GM18519 (cell line): ENCODE data around the gene PLA2G4E.

Source experiments
- ATAC-seq: cut with Tn5 transposase; IDR thresholded peaks from one replicate; pipeline ENCODE4 v1.9.1; 2021; ENCODE audit warnings: mild to moderate bottlenecking, moderate library complexity; ENCODE audit not compliant: unreplicated experiment, low FRiP score

The PLA2G4E gene, protein sequence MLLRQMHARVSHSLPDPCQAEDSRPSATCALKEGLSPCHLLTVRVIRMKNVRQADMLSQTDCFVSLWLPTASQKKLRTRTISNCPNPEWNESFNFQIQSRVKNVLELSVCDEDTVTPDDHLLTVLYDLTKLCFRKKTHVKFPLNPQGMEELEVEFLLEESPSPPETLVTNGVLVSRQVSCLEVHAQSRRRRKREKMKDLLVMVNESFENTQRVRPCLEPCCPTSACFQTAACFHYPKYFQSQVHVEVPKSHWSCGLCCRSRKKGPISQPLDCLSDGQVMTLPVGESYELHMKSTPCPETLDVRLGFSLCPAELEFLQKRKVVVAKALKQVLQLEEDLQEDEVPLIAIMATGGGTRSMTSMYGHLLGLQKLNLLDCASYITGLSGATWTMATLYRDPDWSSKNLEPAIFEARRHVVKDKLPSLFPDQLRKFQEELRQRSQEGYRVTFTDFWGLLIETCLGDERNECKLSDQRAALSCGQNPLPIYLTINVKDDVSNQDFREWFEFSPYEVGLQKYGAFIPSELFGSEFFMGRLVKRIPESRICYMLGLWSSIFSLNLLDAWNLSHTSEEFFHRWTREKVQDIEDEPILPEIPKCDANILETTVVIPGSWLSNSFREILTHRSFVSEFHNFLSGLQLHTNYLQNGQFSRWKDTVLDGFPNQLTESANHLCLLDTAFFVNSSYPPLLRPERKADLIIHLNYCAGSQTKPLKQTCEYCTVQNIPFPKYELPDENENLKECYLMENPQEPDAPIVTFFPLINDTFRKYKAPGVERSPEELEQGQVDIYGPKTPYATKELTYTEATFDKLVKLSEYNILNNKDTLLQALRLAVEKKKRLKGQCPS

DNA sequence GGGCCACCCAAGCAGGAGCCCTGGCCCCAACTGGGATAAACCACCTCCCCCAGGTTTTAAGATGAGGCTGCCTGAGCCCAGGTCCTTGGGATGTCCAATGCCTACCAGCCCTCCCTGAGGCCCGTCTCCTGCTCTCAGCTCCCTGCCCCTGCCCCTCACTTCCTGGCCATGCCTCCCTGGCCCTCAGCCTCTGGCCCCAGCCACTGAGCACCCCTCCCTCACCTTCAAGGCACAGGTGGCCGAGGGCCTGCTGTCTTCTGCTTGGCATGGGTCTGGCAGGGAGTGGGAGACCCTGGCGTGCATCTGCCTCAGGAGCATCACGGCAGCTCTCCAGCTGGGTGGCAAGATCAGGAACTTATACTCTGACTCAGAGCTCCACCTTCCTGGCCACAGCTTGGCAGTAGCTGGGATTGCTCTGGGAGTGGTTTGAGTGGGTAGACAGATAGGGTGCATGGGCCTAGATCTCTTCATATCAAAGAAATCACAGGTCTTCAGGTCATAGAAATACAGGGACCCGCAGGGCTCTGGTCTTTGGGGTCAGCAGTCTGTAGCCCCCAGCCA, at the start of gene PLA2G4E:
Gene PLA2G4E (minus strand): TSS at position 330 of the 561 bp plus-strand sequence. CDS start 12 bp downstream, at position 318.
- ATAC-seq = no peak

DNA sequence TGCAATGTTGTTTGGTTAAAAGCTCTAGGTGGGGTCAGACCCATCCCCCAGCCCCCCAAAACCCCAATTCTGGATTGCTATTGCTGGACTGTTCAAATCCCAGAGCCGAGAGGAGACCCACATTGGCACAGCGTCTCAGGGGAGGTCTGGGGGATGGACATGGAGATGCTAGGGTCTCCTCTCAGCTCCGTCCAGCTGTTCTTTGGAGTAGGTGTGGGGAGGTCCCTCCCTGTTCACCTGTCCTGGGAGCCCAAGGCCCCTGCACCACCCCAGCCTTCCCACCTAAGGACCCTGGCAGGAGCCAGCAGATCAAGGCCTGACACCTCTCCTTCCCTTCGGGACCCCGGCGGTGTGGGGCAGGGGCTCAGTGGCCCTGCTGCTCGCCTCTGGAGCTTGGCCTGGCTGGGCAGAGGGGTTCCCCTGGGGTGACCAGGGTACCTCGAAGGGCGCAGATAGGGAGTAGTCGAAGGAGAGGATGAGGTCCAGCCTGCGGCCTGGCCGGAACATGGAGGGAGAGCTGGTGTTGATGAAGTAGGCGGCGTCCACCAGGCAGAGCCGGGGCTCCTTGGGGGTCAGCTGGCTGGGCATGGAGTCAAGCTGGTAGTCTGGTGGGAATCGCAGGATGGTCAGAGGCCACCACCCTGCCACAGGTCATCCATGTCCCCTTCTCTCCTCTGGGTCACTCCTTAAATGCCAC, 49.6 kb upstream of the PLA2G4E start:
- ATAC-seq = no peak

DNA sequence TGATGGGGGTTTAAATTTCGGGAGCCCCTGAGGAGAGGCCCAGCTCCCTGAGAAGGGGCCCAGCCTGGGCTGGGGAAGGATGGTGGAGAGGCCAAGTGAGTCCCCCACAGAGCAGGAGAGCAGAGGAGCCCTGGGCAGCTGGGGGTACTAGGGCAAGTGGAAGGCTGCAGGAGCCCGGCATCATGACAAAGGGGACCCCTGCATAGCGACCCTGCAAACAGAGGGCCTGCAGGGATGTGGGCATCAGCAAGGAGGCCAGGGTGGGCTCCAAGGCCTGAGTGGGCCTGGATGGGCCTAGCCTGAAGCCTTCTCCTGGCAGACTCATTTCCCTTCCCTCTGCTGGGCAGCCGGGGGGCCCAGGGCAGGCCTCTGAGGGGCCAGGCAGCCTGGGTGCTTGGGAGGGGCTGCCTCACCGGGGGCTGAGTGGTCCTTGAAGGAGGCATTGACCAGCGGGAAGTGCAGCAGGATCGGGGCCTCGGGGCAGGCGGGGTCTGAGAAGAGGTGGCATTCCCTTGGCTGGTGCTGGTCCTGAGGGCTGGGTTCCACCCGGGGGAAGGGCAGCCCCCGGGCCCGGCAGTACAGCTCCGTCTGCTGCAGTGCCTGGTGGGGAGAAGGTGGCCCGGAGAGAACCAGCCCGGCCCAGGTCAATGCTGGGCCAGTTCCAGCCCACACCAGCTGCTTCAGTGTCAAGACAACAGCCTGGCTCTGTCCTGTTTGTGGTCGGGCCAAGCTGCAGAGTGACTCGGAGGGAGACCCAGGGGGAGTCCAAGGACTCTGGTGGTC, 48.8 kb upstream of the PLA2G4E start:
- no peak for ATAC-seq

DNA sequence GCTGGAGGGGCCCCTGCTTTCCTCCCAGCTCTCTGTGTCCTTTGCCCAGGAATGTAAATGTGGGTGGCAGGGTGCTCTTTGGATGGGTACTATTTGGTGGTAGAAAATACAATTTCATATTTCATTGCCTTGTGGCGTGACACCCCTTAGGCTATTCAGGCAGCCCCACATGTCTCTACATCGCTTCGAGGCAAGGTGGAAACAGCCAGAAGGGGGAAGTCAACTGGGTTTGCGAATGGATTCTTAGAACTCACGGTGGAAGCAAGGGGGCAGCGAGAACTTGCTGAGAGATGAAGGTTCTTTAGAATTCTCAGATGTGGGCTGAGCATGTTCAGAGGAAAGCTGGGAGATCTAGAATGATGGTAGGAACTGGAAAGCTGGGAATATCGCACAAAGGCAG, 48.2 kb upstream of the PLA2G4E start:
- ATAC-seq = no peak

DNA sequence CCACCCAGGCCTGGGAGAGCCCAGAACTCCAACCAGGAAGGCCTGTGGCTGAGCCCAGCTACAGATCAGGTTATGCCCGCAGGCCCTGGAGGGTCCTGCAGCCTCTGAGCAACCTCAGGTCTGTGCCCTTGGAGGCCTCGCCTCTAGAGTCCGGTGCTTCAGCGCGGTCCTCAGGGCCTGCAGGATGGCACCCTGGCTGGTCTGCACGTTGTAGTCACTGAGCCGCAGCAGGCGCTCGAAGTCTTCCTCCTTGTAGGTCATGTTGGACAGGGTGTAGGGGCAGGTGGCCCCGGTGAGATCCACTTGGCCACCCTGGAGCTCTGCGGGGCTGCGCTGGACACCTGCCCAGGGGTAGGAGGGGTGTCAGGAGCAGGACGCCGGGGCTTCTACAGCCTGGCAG, 47.8 kb upstream of the PLA2G4E start:
- no peak for ATAC-seq

DNA sequence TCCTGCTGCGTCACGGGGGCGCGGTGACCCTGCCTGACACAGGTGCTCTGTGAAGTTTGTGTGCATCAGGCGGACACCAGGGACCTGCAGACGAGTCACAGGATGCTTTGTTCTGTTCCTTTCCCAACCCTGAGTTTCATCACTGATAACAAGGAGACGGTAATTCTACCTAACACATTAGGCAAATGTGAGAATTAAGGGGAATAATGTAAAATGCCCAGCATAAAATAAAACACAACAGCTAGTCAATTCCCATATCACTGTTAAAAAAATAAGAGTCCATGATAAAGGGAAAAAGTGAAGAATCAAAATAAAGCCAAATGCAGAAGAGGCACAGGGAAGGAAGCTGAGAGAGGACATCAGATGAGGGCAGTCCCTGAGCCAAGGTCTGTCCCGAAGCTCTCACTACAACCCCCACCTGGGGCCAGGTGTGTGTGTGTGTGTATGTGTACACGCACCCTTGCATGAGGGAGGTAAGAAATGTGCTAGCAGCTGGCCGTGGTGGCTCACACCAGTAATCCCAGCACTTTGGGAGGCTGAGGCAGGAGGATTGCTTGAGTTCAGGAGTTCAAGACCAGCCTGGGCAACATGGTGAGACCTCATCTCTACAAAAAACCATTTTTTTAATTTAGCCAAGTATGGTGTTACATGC, 46.0 kb upstream of the PLA2G4E start:
- ATAC-seq = no peak

DNA sequence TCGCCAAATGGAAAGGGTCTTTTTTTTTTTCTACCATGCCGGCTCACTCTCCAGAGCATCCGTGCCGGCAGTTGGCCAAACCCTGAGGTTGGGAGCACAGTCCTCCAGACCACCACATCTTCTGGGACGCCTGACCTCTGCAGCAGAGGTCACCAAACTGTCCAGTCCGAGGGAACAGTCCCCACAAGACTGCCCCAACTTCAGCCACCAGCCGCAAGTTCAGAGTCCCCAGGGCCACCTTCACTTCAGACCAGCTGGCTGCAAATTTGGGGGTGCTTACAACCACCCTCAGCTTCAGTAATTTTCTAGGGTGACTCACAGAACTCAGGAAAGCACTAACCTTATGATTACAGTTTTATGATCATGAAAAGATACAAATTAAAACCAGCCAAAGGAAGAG, 44.6 kb upstream of the PLA2G4E start:
- ATAC-seq = no peak

DNA sequence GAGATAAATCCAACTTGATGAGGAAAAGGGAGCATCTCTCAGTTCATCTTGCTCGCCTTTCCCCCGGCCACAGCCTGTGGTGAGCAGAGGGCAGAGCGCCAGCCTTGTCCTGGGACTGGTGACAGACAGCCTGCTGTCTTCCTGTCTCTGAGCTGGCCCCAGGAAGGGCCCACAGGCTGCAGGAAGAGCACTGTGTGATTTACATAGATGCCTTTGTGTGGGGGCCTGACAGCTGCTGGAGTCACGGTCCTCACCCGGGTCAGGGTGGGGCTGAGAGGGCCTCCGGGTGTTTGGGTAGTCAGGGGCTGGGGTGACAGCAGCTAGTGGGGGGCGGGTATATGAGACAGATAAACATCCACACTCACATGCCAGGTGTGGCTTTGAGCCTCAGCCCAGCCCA, 44.2 kb upstream of the PLA2G4E start:
- no peak for ATAC-seq

DNA sequence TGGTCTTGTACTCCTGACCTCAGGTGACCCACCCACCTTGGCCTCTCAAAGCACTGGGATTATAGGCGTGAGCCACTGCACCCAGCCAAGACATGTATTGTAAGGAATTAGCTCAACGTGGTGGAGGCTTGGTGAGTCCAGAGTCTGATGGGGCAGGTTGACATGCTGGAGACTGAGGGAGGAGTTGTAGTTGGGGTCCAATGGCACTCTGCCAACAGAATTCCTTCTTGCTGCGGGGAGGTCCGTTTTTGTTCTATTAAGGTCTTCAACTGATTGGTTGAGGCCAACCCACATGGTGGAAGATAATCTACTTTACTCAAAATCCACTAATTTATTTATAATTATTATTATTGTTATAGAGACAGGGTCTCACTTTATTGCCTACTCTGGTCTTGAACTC, 43.4 kb upstream of the PLA2G4E start:
- no peak for ATAC-seq

DNA sequence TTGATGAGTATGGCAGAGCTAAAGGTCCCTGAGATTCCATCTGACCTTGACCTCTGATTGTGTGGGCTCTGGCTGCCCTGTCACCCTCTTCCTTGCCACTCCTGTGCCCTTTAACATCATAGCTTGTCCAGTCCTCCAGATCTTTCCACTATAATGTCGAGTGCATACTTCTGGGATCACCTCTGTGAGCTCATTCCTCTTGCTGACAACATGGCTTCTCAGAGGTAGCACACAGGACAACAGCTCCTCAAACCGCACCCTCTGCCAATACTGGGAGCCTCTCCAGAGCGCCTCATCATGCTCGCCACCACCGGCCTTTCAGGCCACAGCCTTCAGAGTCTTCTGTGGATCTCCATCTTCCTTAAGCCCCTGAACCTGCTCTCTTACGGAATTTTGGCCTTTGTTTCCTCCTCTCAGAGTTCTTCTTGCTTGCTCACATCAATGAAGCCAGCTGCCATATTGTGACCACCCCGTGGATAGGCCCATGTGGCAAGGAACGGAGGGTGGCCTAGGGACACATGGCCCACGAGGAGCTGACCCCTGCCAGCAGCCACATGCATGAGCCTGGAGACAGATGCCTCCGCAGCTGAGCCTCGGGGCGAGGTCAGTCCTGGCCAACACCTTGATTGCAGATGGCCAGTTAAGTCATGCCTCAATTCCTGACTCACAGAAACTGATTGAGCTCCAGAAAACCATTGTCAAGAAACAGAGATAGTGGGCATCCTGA, 42.4 kb upstream of the PLA2G4E start:
- ATAC-seq = no peak

DNA sequence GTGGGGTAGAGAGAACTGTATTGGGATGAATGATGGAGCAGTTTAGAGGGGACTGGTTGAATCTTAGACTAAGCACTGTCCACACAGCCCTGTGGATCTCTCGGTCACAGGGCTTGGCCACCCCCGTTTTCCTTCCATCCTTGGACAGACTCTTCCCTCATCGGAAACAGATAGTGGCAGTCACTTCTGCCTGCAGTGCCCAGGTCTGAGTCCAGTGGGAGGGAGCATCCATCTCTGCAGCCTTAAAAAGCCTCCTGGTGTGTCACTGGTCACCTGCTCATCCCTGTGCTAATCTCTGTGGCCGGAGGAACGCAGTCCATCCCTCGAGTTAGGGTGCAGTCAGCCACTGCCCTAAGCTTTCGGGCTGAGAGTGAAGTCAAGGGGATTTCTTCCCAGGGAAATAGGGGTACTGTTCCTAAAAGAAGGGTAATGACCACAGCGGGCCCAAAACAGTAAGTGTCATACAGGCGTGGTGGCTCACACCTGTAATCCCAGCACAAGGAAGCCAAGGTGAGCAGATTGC, 41.5 kb upstream of the PLA2G4E start:
- no peak for ATAC-seq

DNA sequence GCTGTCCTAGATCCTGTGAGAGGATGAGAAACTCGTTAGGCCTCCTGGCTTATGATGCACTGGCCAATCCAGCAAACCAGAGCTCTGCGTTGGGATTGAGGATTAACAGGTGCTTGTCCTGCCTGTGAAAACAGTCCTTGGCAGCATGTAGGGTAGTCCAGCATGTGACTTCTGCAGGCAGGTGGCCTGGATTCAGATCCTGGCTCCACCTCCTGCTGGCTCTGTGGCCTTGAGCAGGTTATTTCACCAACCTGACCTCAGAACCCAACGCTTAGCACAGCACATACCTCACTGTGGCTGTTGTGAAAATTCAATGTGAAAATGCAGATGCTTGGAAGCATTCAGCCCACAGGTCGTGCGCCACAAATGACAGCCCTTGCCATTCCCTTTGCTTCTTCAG, 40.0 kb upstream of the PLA2G4E start:
- ATAC-seq = no peak

DNA sequence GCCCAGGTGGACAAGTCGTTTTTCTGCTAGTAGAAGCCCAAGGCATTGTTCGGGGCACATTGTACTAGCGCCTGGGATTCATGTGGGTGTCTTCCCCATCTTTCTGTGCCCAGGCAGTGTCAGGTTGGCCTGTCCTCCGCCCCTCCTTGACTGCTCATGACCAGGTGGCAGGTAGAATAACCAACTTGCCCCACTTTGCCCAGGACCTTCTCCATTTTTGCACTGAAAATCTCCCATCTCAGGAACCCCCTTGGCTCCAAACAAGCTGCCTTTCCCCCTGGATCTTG, 39.6 kb upstream of the PLA2G4E start:
- no peak for ATAC-seq

DNA sequence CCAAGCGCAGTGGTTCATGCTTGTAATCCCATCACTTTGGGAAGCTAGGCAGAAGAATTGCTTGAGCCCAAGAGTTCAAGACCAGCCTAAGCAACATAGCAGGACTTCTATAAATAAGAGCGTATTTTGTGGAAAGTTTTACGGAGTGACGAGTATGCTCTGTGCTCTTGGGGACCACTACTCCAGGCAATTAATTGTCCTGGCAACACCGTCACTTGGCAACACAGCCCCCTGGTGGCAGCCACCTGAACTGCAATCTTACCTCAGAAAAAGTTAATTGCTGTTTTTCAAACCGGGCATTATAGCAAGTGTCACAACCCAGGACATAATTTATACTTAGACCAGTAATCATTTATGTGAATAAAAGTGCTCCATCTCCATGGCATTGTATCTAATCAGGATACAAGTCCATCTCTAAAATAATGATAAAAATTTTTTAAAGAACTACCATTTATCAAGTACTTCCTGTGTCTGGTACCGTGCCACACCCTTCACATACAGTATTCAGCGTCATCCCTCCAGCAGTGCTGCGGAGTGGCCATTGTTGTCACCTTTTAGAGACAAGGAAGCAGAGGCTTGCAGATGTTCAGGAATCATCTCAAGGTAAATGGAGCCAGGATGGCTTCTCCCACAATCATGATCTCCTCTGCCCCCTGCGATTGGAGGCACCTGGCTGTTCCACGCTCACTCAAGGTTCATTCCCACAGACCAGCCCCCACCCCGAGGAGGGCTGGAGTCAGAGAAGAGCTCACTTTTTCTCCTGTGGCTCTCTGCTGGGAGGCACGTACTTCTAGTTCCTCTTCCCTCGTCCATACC, 39.0 kb upstream of the PLA2G4E start:
- ATAC-seq = no peak

DNA sequence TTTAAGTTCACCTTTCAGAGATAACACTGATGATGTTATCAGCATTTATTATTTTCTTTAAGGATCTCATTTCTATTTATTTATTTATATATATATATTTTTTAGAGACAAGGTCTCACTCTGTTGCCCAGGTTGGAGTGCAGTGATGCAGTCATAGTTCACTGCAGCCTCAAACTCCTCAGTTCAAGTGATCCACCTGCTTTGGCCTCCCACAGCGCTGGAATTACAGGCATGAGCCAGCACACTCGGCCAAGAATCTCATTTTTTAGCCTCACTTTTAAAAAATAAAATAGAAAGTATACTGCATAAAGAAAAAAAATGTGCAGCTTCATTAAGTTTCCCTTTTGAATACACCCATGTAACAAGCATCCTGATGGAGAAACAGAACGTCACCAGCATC, 37.9 kb upstream of the PLA2G4E start:
- no peak for ATAC-seq

DNA sequence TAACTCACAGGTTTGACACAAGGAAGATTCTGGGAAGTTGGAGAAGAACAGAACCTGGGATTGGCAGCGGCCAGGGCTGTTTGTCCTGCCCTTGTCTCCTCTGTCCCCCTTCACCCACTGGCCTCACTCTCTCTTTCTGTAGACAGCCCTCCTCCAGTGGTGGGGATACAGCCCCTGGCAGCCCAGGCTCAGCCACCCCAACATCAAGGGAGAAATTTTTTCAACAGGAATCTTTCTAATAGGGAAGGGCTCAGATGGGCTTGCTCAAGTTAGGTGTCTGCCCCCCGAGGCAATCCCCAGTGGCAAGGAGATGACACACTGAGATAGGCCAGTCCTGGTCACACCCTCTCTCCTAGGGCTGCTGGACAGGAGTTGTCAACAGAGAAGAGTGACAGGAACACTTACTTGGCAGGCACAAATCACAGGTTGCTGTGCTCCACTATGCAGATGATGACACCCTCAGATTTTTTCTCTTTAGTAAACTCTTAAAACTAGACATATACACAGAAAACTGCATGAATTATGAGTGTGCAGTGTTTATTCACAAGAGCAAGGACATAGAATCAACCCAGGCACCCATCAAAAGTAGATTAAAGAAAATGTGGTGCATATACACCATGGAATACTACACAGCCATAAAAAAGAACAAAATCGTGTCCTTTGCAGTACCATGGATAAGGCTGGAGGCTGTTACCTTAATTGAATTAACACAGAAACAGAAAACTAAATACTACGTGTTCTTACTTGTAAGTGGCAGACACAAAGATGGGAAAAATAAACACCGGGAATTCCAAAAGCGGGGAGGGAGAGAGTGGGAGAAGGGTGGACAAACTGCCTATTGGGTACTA, 37.2 kb upstream of the PLA2G4E start:
- no peak for ATAC-seq
